Keratinocyte (primary cell): ENCODE data around the gene PCGF3. TPM values are rescaled to one million over a fixed set of nuclear protein-coding genes. Genes with fewer than 3 reads are reported as not detected.
A peak's percentile ranks its signal among the peaks of the same experiment; 100 is the strongest.

Experiments used
- DNase-seq: peaks from one replicate; pipeline ENCODE4 v3.0.0-alpha.2; 2011; ENCODE audit warnings: low read depth, missing footprints, low spot score
- FAIRE-seq: peaks from 2 replicates; lab custom pipeline; 2011; peaks lifted over from hg19 to GRCh38; lab: Jason Lieb, UNC
- H2AFZ ChIP-seq: 2 replicates; pipeline ENCODE4 v1.6.0; 2012; ENCODE audit warnings: low read length, control low read depth, inconsistent platforms; ENCODE audit not compliant: control insufficient read depth
- H3K27ac ChIP-seq: 2 replicates; pipeline ENCODE4 v1.5.1; 2011; ENCODE audit warnings: low read length; ENCODE audit not compliant: control insufficient read depth, insufficient read depth
- H3K27me3 ChIP-seq: 3 replicates; pipeline ENCODE4 v1.6.0; 2011; ENCODE audit warnings: low read length; ENCODE audit not compliant: control insufficient read depth, insufficient read depth; ENCODE audit errors: extremely low read depth
- H3K36me3 ChIP-seq, 2 experiments: 2 replicates in 1 of 2; 3 replicates in 1 of 2; pipeline ENCODE4 v1.5.1; 2011; ENCODE audit warnings: low read length in 2 of 2, mild to moderate bottlenecking in 1 of 2; ENCODE audit not compliant: control insufficient read depth in 2 of 2, insufficient read depth in 2 of 2; ENCODE audit errors: extremely low read depth in 1 of 2
- H3K4me1 ChIP-seq: 3 replicates; pipeline ENCODE4 v1.5.1; 2011; ENCODE audit warnings: low read length; ENCODE audit not compliant: control insufficient read depth, insufficient read depth; ENCODE audit errors: extremely low read depth
- H3K4me2 ChIP-seq: 3 replicates; pipeline ENCODE4 v1.6.0; 2011; ENCODE audit warnings: low read depth, low read length; ENCODE audit not compliant: control insufficient read depth, insufficient read depth; ENCODE audit errors: extremely low read depth
- H3K4me3 ChIP-seq, 3 experiments: fragments of 200-600 bp in 1 of 3; sonication (generic) in 1 of 3; 2 replicates in 2 of 3; 3 replicates in 1 of 3; pipeline ENCODE4 v1.5.1; 2011 to 2016; ENCODE audit warnings: low read length in 3 of 3, mild to moderate bottlenecking in 3 of 3, control low read depth in 2 of 3, inconsistent platforms in 1 of 3, low read depth in 1 of 3, mixed read lengths in 1 of 3, mixed run types in 1 of 3, moderate library complexity in 1 of 3; ENCODE audit not compliant: control insufficient read depth in 2 of 3, insufficient read depth in 2 of 3; ENCODE audit errors: extremely low read depth in 1 of 3
- H3K79me2 ChIP-seq: 2 replicates; pipeline ENCODE4 v1.6.0; 2012; ENCODE audit warnings: low read length; ENCODE audit not compliant: control insufficient read depth, insufficient read depth
- H3K9ac ChIP-seq: 3 replicates; pipeline ENCODE4 v1.6.0; 2011; ENCODE audit warnings: low read length; ENCODE audit not compliant: control insufficient read depth, insufficient read depth; ENCODE audit errors: extremely low read depth
- H3K9me1 ChIP-seq: 3 replicates; pipeline ENCODE4 v1.6.0; 2011; ENCODE audit warnings: low read length; ENCODE audit not compliant: control insufficient read depth, insufficient read depth; ENCODE audit errors: extremely low read depth
- H3K9me3 ChIP-seq: 2 replicates; pipeline ENCODE4 v1.5.1; 2012; ENCODE audit warnings: low read depth, low read length; ENCODE audit not compliant: control insufficient read depth
- H4K20me1 ChIP-seq: 3 replicates; pipeline ENCODE4 v1.6.0; 2011; ENCODE audit warnings: low read length; ENCODE audit not compliant: control insufficient read depth, insufficient read depth; ENCODE audit errors: extremely low read depth
- EZH2 ChIP-seq: IDR thresholded peaks from one replicate; pipeline ENCODE4 v1.6.1; 2012; ENCODE audit warnings: inconsistent platforms, mild to moderate bottlenecking, low read length, moderate library complexity
- dilution Hi-C: fragments of 300-500 bp; cut with MboI; formaldehyde crosslinking; loops from one replicate; pipeline ENCODE4 v1.7.0; 2020; ENCODE audit warnings: low sequenced_read_pairs; ENCODE audit not compliant: extremely low pct_ligation_motif_present
- polyA plus RNA-seq, 5 experiments: library from polyadenylated mRNA; depleted of rRNA in 3 of 5; stranded (reverse) in 3 of 5; stranded (forward) in 1 of 5; unstranded in 1 of 5; fragments of >200 nt; gene quantifications; 1 replicate in 1 of 5; 2 replicates in 3 of 5; 3 replicates in 1 of 5; pipeline versions ENCODE4 v1.2.1 to v1.2.3, GENCODE V29; 2011 to 2012; ENCODE audit warnings: missing spikeins in 2 of 5, low read depth in 1 of 5, low replicate concordance in 1 of 5
- TF ChIP-seq, protein P1 (sequence below), 3 experiments: IDR thresholded peaks in 1 of 3; conservative IDR thresholded peaks in 1 of 3; optimal IDR thresholded peaks in 1 of 3; 2 replicates in 2 of 3; 3 replicates in 1 of 3; pipeline versions ENCODE3 to v1.5.1; 2011; ENCODE audit warnings: low read length in 3 of 3, mild to moderate bottlenecking in 3 of 3, moderate library complexity in 2 of 3, control low read depth in 1 of 3, inconsistent platforms in 1 of 3; ENCODE audit not compliant: insufficient read depth in 2 of 3; ENCODE audit errors: extremely low read depth in 1 of 3

Gene PCGF3
- polyA plus RNA-seq, 1 donor (not counting 4 experiments of a cell fraction or from before 2014, with no cell fraction given): 40.1 TPM

DNA sequence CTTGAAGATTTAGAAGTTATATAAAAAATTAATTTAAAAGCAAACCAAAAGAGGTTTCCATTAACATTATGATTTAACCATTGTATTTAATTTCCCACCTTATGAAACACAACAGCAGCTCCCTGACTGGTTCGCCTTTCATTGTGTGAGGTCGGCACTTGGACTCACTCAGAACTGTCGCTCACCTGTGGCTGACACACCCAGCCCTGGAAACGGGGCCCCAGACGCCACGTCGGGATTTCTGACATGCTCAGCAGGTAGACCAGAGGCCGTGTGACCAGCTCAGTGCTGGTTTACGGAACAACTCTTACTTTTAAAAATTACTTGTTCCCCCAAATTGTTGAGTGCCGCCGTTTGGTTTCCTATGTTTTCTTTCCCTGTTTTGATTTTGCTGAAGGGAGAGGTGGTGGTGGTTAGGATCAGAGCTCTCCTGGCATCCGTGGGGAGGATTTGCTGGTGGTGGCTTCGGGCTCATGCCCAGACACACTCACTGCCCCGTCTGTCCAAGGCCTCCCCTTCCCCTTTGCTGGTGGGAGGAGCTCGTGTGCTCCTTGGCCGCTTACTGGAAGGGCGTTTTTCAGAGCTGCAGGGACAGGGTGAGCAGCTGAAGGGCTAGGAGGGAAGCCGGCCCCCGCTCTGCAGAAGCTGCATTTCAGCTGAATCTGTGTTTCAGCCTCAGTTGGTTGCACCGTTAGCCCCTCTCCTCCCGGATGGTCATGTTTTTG lies 61.1 kb downstream of the PCGF3 start:
- Histone ChIP-seq H4K20me1 (peaks cover 48% of the 10 kb centered on the region), H3K9me1 (no peaks in the 10 kb centered on the region), H3K27ac (peak overlapping the region; percentile 54), H3K9me3 (no peaks in the 10 kb centered on the region), H3K4me2 (no peak overlapping the region), H3K79me2 (peaks cover 26% of the 10 kb centered on the region), H3K36me3 (peaks cover 32 to 40% of the 10 kb centered on the region in 2 experiments), H3K4me1 (peaks cover 19% of the 10 kb centered on the region), H2AFZ (no peak overlapping the region), H3K9ac (peak overlapping the region; percentile 37), H3K27me3 (no peaks in the 10 kb centered on the region), H3K4me3 (no peak overlapping the region)
- DNase-seq (no peak), FAIRE-seq (no peak)
- TF ChIP-seq EZH2: no peak
- TF ChIP-seq, protein P1, sequence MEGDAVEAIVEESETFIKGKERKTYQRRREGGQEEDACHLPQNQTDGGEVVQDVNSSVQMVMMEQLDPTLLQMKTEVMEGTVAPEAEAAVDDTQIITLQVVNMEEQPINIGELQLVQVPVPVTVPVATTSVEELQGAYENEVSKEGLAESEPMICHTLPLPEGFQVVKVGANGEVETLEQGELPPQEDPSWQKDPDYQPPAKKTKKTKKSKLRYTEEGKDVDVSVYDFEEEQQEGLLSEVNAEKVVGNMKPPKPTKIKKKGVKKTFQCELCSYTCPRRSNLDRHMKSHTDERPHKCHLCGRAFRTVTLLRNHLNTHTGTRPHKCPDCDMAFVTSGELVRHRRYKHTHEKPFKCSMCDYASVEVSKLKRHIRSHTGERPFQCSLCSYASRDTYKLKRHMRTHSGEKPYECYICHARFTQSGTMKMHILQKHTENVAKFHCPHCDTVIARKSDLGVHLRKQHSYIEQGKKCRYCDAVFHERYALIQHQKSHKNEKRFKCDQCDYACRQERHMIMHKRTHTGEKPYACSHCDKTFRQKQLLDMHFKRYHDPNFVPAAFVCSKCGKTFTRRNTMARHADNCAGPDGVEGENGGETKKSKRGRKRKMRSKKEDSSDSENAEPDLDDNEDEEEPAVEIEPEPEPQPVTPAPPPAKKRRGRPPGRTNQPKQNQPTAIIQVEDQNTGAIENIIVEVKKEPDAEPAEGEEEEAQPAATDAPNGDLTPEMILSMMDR (optimal IDR thresholded peaks at IDR 0.05 in 1 of 3, IDR thresholded peaks at IDR 0.05 in 1 of 3, conservative IDR thresholded peaks at IDR 0.05 in 1 of 3; ENCODE audit: extremely low read depth in 1 of 3, insufficient read depth in 2 of 3, low read length in 3 of 3): no peak
- dilution Hi-C loops: no loop called here

DNA sequence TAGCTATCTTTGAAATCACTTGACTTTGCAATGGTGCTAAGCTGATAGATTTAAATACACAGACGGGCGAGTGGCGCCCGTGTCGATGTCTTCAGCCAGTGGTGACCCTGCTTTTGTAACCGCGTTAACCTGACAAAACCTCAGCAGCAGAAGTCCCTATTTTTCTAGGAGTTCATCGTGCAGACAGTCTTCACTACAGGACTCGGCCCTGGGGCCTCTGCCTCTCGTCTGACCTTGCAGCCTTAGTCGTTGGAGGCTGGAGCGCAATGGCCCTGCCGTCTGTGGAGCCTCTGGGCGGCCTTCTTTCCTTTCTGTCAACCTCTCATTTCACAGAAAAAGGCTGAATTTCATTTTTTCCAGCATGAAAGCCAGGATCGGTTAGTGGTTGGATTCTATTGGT lies 62.4 kb downstream of the PCGF3 start:
- Histone ChIP-seq H3K27ac (no peak overlapping the region), H3K4me1 (peaks cover 19% of the 10 kb centered on the region), H3K9me3 (no peaks in the 10 kb centered on the region), H3K27me3 (no peaks in the 10 kb centered on the region), H3K79me2 (peaks cover 39% of the 10 kb centered on the region), H4K20me1 (peaks cover 52% of the 10 kb centered on the region), H3K4me3 (no peak overlapping the region), H2AFZ (no peak overlapping the region), H3K36me3 (peaks cover 30 to 34% of the 10 kb centered on the region in 2 experiments), H3K9me1 (no peaks in the 10 kb centered on the region), H3K9ac (no peak overlapping the region), H3K4me2 (no peak overlapping the region)
- no peak for FAIRE-seq
- dilution Hi-C loops: no loop called here
- TF ChIP-seq EZH2: no peak
- TF ChIP-seq, protein P1 (optimal IDR thresholded peaks at IDR 0.05 in 1 of 3, IDR thresholded peaks at IDR 0.05 in 1 of 3, conservative IDR thresholded peaks at IDR 0.05 in 1 of 3; ENCODE audit: extremely low read depth in 1 of 3, insufficient read depth in 2 of 3, low read length in 3 of 3): no peak
- DNase-seq: no peak
